ENCODE results near the gene CCDC154.

Gene CCDC154, protein sequence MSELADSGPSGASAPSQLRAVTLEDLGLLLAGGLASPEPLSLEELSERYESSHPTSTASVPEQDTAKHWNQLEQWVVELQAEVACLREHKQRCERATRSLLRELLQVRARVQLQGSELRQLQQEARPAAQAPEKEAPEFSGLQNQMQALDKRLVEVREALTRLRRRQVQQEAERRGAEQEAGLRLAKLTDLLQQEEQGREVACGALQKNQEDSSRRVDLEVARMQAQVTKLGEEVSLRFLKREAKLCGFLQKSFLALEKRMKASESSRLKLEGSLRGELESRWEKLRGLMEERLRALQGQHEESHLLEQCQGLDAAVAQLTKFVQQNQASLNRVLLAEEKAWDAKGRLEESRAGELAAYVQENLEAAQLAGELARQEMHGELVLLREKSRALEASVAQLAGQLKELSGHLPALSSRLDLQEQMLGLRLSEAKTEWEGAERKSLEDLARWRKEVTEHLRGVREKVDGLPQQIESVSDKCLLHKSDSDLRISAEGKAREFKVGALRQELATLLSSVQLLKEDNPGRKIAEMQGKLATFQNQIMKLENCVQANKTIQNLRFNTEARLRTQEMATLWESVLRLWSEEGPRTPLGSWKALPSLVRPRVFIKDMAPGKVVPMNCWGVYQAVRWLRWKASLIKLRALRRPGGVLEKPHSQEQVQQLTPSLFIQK

GRCh38 chr16:1443980-1444729 is at the start of gene CCDC154:
CCDC154 (minus strand) TSS chr16:1444556; CDS start chr16:1444322, 234 bp downstream.
- TF ChIP-seq EZH2phosphoT487 (conservative IDR thresholded peaks at IDR 0.05; ENCODE audit: low read length), result no peak
- no peak for TF ChIP-seq CTCF (IDR thresholded peaks at IDR 0.05; ENCODE audit: insufficient read depth, low read length, poor library complexity, severe bottlenecking)
- H3K27ac ChIP-seq (ENCODE audit: low read depth, low read length), result no peak within 1 kb of the TSS
- H3K79me2 ChIP-seq (ENCODE audit: insufficient read depth, low read length), result no peaks in the 10 kb centered on the region
- no peaks in the 10 kb centered on the region for H3K36me3 ChIP-seq (ENCODE audit: low read length)
- H3K9me3 ChIP-seq (ENCODE audit: insufficient read depth, low read length), result no peaks in the 10 kb centered on the region
- H3K4me2 ChIP-seq (ENCODE audit: low read depth, low read length, poor library complexity, severe bottlenecking), result no peak within 1 kb of the TSS
- no peak within 1 kb of the TSS for H2AFZ ChIP-seq (ENCODE audit: low read depth, low read length, severe bottlenecking)
- no peaks in the 10 kb centered on the region for H3K9me2 ChIP-seq (replicated peaks; ENCODE audit: insufficient read depth, low read length)
- H3K4me3 ChIP-seq (ENCODE audit: insufficient read depth, low read length, poor library complexity, severe bottlenecking), result no peak within 1 kb of the TSS
- H4K20me1 ChIP-seq (ENCODE audit: low read depth, low read length), result no peaks in the 10 kb centered on the region
- H3F3A ChIP-seq (ENCODE audit: insufficient read depth), result no peaks in the 10 kb centered on the region
- no peak within 1 kb of the TSS for H3K9ac ChIP-seq (ENCODE audit: low read length)
- no peaks in the 10 kb centered on the region for H3K27me3 ChIP-seq (ENCODE audit: low read length)

DNA sequence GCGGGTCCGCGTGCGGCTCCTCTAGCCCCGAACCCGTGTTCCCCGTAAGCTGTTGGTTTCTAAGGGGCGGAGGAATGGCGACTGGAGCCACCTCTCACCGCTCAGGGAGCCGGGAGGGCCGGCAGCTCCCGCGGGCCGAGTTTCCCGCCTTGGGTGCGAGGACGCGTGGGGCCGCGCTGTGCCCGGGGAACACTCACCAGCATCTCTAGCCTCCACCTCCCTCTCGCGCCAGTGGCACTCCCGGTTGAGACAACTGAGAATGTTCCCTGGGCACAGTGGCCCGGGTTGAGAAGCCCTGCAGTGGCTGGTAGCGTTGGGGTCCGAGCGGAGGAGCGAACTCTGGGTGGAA is 49.4 kb upstream of the CCDC154 start:
- Histone ChIP-seq H3K4me2 (ENCODE audit: low read depth, low read length, poor library complexity, severe bottlenecking) (peak overlapping the region; percentile 84), H3K9me2 (replicated peaks; ENCODE audit: insufficient read depth, low read length) (no peaks in the 10 kb centered on the region), H3K9me3 (ENCODE audit: insufficient read depth, low read length) (no peaks in the 10 kb centered on the region), H3K36me3 (ENCODE audit: low read length) (no peaks in the 10 kb centered on the region), H3K79me2 (ENCODE audit: insufficient read depth, low read length) (peaks cover 13% of the 10 kb centered on the region; the same call in 1 of the 2 replicates), H3K27ac (ENCODE audit: low read depth, low read length) (peak overlapping the region; percentile 52), H3K9ac (ENCODE audit: low read length) (peak overlapping the region; percentile 96), H3F3A (ENCODE audit: insufficient read depth) (no peaks in the 10 kb centered on the region), H4K20me1 (ENCODE audit: low read depth, low read length) (no peaks in the 10 kb centered on the region), H2AFZ (ENCODE audit: low read depth, low read length, severe bottlenecking) (peak overlapping the region; percentile 82), H3K4me3 (ENCODE audit: insufficient read depth, low read length, poor library complexity, severe bottlenecking) (peak overlapping the region; percentile 94), H3K27me3 (ENCODE audit: low read length) (no peaks in the 10 kb centered on the region)
- TF ChIP-seq EZH2phosphoT487 (conservative IDR thresholded peaks at IDR 0.05; ENCODE audit: low read length), result no peak
- TF ChIP-seq CTCF (IDR thresholded peaks at IDR 0.05; ENCODE audit: insufficient read depth, low read length, poor library complexity, severe bottlenecking), result no peak

DNA sequence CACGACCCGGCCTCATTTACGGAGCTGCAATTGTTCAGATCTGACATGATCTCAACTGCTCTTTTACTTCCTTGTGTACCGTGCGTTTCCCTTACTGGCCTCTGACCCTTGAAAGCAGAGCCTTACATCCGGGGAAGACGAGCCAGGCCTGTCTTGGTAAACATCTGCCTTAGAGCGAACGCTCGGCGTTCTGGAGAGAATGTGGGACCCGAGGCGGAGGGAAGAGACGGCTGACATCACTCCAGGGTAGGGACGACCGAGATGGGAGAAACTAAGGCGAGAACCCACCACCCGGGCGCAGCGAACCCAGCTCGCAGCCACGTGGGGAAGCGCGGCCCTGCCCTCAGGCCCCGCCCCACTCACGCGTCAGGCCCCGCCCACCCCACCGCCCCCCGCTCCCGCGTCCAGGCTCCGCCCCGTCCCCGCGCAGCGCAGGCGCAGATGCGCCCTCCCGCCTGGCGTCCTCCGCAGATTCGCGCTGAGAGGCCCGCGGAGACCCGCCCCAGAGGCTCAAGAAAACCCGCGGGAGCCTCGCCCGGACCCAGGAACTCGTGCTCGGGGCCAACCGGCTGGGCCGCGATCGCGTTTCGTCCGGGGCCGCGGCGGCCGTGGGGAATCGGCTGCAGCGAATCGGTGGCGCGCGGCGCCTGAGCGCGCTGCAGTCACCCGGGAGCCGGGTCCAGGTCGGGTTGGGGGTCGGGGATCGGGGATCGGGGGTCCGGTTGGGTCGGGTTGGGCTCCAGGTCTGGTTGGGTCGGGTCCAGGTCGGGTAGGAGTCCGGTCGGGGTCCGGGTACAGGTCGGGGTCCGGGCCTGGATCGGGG is 48.8 kb upstream of the CCDC154 start, which contains the start of gene TELO2:
Gene TELO2, plus strand, starts transcription at position 438 of the 823 bp plus-strand sequence. CDS start 922 bp downstream, outside the sequence.
- no peaks in the 10 kb centered on the region for H3F3A ChIP-seq (ENCODE audit: insufficient read depth)
- peak within 1 kb of the TSS; percentile 84 for H3K4me2 ChIP-seq (ENCODE audit: low read depth, low read length, poor library complexity, severe bottlenecking)
- peak within 1 kb of the TSS; percentile 52 for H3K27ac ChIP-seq (ENCODE audit: low read depth, low read length)
- no peaks in the 10 kb centered on the region for H3K9me2 ChIP-seq (replicated peaks; ENCODE audit: insufficient read depth, low read length)
- no peaks in the 10 kb centered on the region for H3K36me3 ChIP-seq (ENCODE audit: low read length)
- peak within 1 kb of the TSS; percentile 96 for H3K9ac ChIP-seq (ENCODE audit: low read length)
- no peaks in the 10 kb centered on the region for H3K27me3 ChIP-seq (ENCODE audit: low read length)
- H2AFZ ChIP-seq (ENCODE audit: low read depth, low read length, severe bottlenecking), result peak within 1 kb of the TSS; percentile 82
- H3K9me3 ChIP-seq (ENCODE audit: insufficient read depth, low read length), result no peaks in the 10 kb centered on the region
- peak within 1 kb of the TSS; percentile 94 for H3K4me3 ChIP-seq (ENCODE audit: insufficient read depth, low read length, poor library complexity, severe bottlenecking)
- H4K20me1 ChIP-seq (ENCODE audit: low read depth, low read length), result no peaks in the 10 kb centered on the region
- H3K79me2 ChIP-seq (ENCODE audit: insufficient read depth, low read length), result peaks cover 13% of the 10 kb centered on the region; the same call in 1 of the 2 replicates
- no peak for TF ChIP-seq CTCF (IDR thresholded peaks at IDR 0.05; ENCODE audit: insufficient read depth, low read length, poor library complexity, severe bottlenecking)
- no peak for TF ChIP-seq EZH2phosphoT487 (conservative IDR thresholded peaks at IDR 0.05; ENCODE audit: low read length)
